ENCODE data around the gene FRMPD4.

FRMPD4 gene

GRCh38 chrX:12223650-12224049, 85.4 kb downstream of the FRMPD4 start:
- no peak for DNase-seq

DNA sequence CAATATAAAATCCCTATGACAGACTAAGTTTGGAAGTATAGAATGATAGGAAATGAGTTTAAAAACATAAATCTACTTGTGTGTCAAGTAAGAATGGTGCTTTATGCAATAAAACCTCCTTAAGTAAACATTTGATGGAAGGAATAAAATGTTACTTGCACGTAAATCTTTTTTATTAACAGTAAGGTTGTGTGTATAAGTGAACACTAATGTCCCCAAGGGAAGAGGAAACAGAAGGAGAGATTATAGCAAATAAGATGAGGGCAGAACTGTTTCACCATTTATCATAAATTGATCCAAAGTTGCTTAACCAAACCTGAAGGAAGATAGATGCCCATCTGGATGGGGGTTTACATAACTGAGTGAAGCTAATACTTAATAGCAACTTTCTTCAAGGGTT, 86.8 kb downstream of the FRMPD4 start:
- no peak for DNase-seq

DNA sequence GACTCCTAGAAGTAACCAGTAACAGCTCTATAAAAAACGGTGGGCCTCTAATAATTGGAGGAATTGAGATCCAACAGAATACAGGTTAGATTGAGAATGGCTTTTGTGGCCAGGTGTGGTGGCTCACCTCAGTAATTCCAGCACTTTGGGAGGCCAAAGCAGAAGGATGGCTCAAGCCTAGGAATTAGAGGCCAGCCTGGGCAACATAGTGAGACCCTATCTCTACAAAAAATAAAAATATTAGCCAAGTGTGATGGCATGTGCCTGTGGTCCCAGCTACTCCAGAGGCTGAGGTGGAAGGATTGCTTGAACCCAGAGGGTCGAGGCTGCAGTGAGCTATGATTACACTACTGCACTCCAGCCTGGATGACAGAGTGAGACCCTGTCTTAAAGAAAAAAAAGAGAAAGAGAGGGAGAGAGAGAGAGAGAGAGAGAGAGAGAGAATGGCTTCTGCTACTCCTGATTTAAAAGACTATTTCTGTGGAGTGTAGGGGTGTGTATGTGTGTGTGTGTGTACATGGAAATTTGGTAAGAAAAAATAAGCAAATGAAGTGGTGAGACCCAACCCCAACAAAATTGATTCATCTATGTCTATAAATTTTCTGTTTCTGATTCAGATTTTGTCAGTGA, 89.3 kb downstream of the FRMPD4 start:
- no peak for DNase-seq

GRCh38 chrX:12228862-12229261, 90.6 kb downstream of the FRMPD4 start:
- no peak for DNase-seq

GRCh38 chrX:12229986-12230385, 91.7 kb downstream of the FRMPD4 start:
- DNase-seq: no peak

- DNase-seq: no peak
Measured at GRCh38 chrX:12234534-12235329, 96.5 kb downstream of the FRMPD4 start.

DNA sequence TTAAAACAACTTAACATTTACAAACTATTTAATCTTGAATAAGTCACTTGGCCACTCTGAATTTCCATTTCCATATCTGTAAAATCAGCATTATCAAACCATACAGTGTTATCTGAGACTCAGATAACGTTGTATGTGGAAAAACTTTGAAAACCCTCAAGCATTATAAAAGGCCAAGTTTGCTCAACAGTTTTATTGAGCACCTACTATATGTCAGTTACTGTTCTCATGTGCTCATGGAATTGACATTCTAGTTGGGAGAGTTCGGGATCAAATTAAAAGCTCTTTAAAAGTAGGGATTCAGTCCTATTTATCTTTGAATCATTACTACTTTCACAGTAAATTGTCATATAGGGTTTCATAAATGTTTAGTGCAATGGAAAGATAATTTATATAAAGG, 97.9 kb downstream of the FRMPD4 start:
- no peak for DNase-seq

- DNase-seq: no peak
Measured at GRCh38 chrX:12237131-12237530, 98.9 kb downstream of the FRMPD4 start.

DNA sequence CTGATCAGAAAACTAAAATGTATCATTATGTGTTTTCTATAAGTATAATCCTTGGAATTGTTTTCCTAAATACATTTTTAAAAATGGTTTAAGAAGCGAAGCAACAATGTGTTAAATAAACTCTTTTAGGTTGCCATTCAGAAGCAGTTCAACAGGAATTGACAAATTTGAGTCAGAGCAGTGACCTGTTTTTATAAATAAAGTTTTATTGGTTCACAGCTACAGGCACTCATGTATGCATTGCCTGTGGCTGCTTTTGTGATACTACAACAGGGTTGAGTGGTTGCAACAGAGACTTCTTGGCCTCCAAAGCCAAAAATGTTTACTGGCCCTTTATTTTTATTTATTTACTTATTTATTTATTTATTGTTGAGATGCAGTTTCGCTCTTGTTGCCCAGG, 99.5 kb downstream of the FRMPD4 start:
- no peak for DNase-seq

DNA sequence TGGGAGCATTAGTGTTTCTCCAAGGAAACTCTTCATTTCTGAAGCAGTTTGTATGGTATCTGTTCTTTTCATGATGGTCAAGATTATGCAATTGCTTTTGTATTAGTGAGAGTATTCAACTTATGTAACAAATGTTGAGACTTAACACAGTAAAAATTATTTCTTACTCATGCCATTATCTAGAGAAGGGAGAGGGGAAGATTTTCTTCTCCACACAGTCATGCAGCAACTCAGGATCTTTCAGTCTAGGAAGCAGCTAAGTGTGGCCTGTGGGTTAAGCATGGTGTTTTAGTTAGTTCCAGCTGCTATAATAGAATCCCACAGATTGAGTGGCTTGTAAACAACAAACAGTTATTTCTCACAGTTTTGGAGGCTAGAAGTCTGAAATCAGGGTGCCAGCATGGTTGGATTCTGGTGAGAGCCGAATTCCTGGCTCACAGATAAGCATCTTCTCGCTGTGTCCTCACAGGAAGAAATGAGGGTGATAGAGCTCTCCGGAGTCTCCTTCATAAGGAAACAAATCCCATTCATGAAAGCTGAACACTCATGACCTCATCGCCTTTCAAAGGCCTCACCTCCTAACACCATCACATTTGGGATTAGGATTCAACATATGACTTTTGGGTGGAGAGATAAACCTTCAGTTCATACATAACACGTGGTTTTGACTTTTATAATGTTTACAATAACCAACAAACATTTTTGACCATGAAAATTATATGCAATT, 101.2 kb downstream of the FRMPD4 start:
- no peak for DNase-seq

GRCh38 chrX:12240491-12240890, 102.2 kb downstream of the FRMPD4 start:
- DNase-seq: no peak

GRCh38 chrX:12241026-12241425, 102.8 kb downstream of the FRMPD4 start:
- no peak for DNase-seq

GRCh38 chrX:12245650-12246645, 107.7 kb downstream of the FRMPD4 start:
- no peak for DNase-seq

GRCh38 chrX:12249997-12250396, 111.7 kb downstream of the FRMPD4 start:
- DNase-seq: no peak

GRCh38 chrX:12263211-12263610, 124.9 kb downstream of the FRMPD4 start:
- no peak for DNase-seq

- no peak for DNase-seq
Measured at GRCh38 chrX:12269484-12269883, 131.2 kb downstream of the FRMPD4 start.

DNA sequence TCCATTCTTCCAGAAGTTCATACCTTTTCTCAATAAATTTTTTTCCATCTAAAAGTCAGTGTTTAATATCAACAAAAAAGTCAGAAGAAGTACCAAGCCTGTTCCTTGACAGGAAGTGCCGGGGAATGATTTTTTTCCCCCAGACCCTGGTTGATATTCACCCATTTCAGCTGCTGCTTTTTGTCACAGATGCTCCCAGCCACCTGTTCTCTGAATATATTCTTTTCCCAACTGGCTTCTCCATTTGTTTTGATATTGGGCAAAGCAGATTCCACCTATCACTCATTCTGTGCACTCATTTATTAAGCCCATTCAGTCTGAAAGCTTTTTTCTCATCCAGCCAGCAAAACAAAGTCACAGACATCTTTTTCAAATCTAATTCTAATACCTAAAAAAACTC, 139.9 kb downstream of the FRMPD4 start:
- no peak for DNase-seq

GRCh38 chrX:12282991-12283390, 144.7 kb downstream of the FRMPD4 start:
- no peak for DNase-seq

DNA sequence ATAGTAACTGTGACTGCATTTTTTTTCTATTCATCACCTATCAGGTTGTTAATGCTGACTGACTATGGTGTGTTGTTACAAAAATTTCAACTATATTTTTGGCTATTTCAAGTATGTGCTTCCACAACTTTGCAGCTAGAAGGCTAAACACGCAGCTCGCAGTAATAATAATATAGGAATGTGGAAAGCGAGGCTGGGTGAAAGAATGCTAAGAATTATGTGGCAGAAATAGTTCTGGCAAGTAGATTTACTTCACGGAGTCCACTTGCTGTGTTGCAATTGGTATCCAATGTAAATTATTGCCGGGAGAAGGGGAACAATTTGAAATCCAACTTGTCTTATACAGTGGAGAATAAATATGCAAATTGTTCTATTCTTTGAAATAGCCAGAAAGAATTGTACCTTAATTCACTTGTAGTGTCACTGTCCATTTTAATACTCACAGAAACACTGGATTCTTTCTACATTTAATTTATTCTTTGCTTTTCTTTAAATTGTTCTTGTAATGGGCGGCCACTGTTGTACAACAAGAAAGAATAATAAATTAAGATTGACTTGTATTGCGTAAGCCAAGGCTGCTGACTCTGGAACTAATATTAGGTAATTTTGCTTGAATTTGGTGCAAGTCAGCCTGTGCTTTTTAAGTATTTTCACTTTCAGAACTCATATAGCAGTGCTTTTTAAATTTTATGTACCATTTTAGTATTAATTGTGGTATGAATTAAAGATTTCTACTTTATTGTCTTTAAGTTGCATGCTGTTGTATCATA, 154.9 kb downstream of the FRMPD4 start:
- DNase-seq: no peak

DNA sequence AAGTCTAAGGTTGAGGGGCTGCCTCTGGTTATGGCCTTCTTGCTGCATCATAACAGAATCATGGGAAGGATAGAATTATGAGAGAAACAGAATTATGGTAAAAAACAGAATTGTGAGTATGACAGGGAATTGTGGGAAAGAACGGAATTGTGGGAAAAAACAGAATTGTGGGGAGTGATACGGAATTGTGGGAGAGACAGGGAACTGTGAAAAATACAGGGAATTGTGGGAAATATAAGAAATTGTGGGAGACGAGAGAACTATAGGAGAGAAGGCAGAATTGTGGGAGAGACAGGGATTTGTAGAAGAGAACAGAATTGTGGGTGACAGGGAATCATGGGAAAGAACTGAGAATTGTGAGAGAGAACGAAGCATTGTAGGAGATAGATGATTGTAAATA, 159.1 kb downstream of the FRMPD4 start:
- DNase-seq: no peak

GRCh38 chrX:12301288-12301687, 163.0 kb downstream of the FRMPD4 start:
- DNase-seq: no peak

- no peak for DNase-seq
Measured at GRCh38 chrX:12304261-12304660, 166.0 kb downstream of the FRMPD4 start.
